HAP-1 (cell line): ENCODE measurements around the gene DUSP3.
"Not testable (repeated sequence)": the region's sequence is repeated elsewhere in the genome, so short reads cannot be mapped to it uniquely, and the experiment has no call there.

Source experiments
- DNase-seq, 2 experiments: peaks; one replicate each; pipeline ENCODE4 v3.0.0-alpha.2; 2016 to 2020; ENCODE audit warnings: low spot score in 2 of 2
- H3K27me3 ChIP-seq: fragments of 250-450 bp; sonication (Bioruptor Pico); 2 replicates; pipeline ENCODE4 v1.5.1; 2020; ENCODE audit warnings: low read depth, mild to moderate bottlenecking, moderate library complexity
- H3K36me3 ChIP-seq: fragments of 250-450 bp; sonication (Bioruptor Pico); replicated peaks from 2 replicates; pipeline ENCODE4 v1.5.1; 2020; ENCODE audit warnings: mild to moderate bottlenecking
- H3K4me1 ChIP-seq: fragments of 250-450 bp; sonication (Bioruptor Pico); 2 replicates; pipeline ENCODE4 v1.5.1; 2020; ENCODE audit warnings: mild to moderate bottlenecking
- H3K4me3 ChIP-seq: fragments of 250-450 bp; sonication (Bioruptor Pico); 2 replicates; pipeline ENCODE4 v1.5.1; 2020; ENCODE audit warnings: mild to moderate bottlenecking, moderate library complexity
- H3K9me3 ChIP-seq: fragments of 250-450 bp; sonication (Bioruptor Pico); 2 replicates; pipeline ENCODE4 v1.5.1; 2020; ENCODE audit warnings: mild to moderate bottlenecking, moderate library complexity
- in situ Hi-C: fragments of 300-500 bp; cut with MboI; formaldehyde crosslinking; loops from 3 replicates; pipeline ENCODE4 v1.14.3; 2020; ENCODE audit warnings: low sequenced_read_pairs, inconsistent platforms, mixed read lengths

The DUSP3 gene

DNA sequence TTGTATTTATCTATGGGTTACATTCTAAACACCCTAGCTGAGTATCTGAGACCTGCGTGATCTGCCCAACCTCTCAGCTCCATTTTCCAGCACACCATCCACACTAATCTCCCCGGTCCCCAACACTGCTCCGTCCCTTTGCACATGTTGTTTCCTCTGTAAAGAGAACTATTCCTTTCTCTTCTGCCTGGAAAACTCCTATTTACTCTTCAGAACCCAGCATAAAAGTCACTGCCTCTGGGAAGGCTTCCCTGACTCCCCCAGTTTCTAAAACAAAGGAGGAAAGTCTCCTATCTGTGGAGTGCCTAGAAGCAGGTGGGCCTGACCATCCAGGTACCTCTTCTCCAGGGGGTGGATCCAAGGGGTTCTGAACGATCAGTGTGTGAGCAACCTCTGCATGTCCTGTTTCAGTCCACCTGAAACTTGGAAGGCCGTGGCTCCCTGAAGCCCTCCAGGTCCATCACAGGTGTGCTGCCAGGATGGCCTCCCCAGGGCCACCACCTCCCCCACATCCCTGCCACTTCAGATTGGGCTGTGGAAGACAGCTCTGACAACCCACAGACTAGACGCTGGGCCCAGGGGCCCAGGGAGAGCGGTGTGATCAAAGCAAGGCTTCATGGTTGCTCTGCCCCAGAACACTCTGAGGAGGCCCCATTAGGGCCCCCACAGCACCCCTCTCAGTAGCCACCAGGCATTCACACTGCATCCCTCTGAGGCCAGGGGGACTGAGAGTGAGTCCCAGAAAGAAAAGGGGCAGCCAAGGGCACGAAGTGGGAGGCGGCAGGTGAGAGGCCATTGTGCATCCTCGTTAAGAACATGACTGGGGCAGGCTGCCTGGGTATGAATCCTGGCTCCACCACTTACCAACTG is 33.9 kb upstream of the DUSP3 start:
- H3K4me1 ChIP-seq: no peaks in the 10 kb centered on the region
- H3K36me3 ChIP-seq: peaks cover 26% of the 10 kb centered on the region
- H3K4me3 ChIP-seq: no peak overlapping the region
- no peaks in the 10 kb centered on the region for H3K9me3 ChIP-seq
- DNase-seq: no peak
- in situ Hi-C loops: no loop called here
- H3K27me3 ChIP-seq: no peaks in the 10 kb centered on the region

DNA sequence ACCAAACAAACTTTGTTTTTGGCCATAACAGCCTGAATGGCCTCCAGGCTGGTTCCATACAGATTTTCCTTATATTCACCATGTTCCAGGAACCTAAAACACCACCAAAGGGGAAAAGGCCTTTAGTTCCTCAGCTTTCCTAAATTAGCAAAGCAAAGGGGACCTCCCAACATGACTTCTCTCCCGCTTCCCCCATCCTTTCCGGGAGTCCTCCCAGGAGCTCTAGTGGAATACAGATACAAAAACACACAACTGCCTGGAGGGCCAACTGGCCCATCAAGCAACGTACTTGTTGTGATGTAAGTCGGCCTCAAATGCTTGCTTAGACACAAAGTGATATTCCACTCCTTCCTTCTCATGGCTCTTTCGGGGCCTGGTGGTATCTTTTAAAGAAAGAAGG is 32.0 kb upstream of the DUSP3 start:
- Histone ChIP-seq H3K4me1 (no peaks in the 10 kb centered on the region), H3K36me3 (peaks cover 32% of the 10 kb centered on the region), H3K27me3 (no peaks in the 10 kb centered on the region), H3K9me3 (no peaks in the 10 kb centered on the region), H3K4me3 (no peak overlapping the region)
- no peak for DNase-seq
- in situ Hi-C loops: no loop called here

DNA sequence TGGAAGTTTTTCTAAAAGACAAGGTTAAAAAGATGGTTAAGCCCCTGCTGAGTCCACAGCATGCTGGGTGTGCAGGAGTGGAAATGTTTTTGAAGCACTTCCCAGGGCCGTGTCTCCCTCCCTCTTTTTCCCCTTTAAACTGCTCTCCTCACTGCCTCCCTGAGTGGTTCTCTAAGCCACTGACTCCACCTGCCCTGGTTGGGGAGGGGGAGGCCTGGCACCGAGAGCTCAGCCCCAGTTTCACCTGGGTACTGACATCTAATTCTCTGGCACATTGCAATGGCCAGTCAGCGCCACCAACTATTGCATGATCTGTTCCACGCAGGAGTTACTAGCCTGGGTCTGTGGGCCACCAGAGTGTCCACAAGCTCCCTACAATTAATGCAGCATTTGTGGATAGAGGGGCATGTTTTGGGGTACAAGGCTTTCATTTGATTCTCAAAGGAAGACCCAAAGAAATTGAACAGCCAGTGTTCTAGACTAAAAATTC is 31.5 kb upstream of the DUSP3 start:
- Histone ChIP-seq H3K4me3 (no peak overlapping the region), H3K27me3 (no peaks in the 10 kb centered on the region), H3K36me3 (peaks cover 32% of the 10 kb centered on the region), H3K9me3 (no peaks in the 10 kb centered on the region), H3K4me1 (no peaks in the 10 kb centered on the region)
- no peak for DNase-seq
- in situ Hi-C loops: no loop called here

- H3K4me3 ChIP-seq: no peak overlapping the region
- DNase-seq: no peak
- in situ Hi-C loops: no loop called here
- peaks cover 26% of the 10 kb centered on the region for H3K36me3 ChIP-seq
- peaks cover 3% of the 10 kb centered on the region; the same call in 1 of the 2 replicates for H3K4me1 ChIP-seq
- H3K27me3 ChIP-seq: no peaks in the 10 kb centered on the region
- H3K9me3 ChIP-seq: no peaks in the 10 kb centered on the region
These were observed 30.3 kb upstream of the DUSP3 start for GRCh38 chr17:43809121-43809520.

DNA sequence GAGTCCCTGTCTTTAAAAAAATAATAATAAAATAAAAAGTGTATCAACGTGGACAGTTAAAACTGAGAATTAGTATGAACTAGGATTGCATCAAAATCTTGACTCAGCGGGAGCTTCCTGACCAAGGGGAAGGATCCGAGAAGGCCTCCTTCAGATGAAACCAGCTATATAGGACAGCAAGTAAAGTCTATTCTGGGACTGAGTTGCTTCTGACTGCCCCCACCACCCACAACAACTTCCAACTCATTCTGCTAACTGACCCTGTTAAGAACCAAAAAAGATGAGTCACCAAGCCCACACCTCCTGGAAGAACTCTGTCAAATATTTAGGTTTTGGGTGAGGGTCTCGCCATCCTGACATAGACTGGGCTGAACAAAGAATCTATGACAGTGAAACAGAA is 29.3 kb upstream of the DUSP3 start:
- H3K4me3 ChIP-seq: no peak overlapping the region
- in situ Hi-C loops: no loop called here
- no peaks in the 10 kb centered on the region for H3K27me3 ChIP-seq
- no peak for DNase-seq
- H3K9me3 ChIP-seq: no peaks in the 10 kb centered on the region
- H3K4me1 ChIP-seq: peaks cover 7% of the 10 kb centered on the region; the same call in 1 of the 2 replicates
- peaks cover 26% of the 10 kb centered on the region for H3K36me3 ChIP-seq

GRCh38 chr17:43805117-43805516 is 26.3 kb upstream of the DUSP3 start:
- DNase-seq: no peak
- H3K36me3 ChIP-seq: peaks cover 26% of the 10 kb centered on the region
- peaks cover 7% of the 10 kb centered on the region; the same call in 1 of the 2 replicates for H3K4me1 ChIP-seq
- in situ Hi-C loops: no loop called here
- H3K27me3 ChIP-seq: no peaks in the 10 kb centered on the region
- H3K9me3 ChIP-seq: no peaks in the 10 kb centered on the region
- no peak overlapping the region for H3K4me3 ChIP-seq

- H3K4me3 ChIP-seq: no peak overlapping the region
- no peak for DNase-seq
- peaks cover 20% of the 10 kb centered on the region; the same call in 1 of the 2 replicates for H3K36me3 ChIP-seq
- in situ Hi-C loops: no loop called here
- H3K4me1 ChIP-seq: peaks cover 7% of the 10 kb centered on the region; the same call in 1 of the 2 replicates
- H3K9me3 ChIP-seq: no peaks in the 10 kb centered on the region
- no peaks in the 10 kb centered on the region for H3K27me3 ChIP-seq
These were observed 25.0 kb upstream of the DUSP3 start for GRCh38 chr17:43803758-43804157.

GRCh38 chr17:43801844-43802243 is 23.1 kb upstream of the DUSP3 start:
- peaks cover 11% of the 10 kb centered on the region; the same call in 1 of the 2 replicates for H3K4me1 ChIP-seq
- in situ Hi-C loops: no loop called here
- no peaks in the 10 kb centered on the region; the same call in 1 of the 2 replicates for H3K9me3 ChIP-seq
- no peaks in the 10 kb centered on the region for H3K27me3 ChIP-seq
- DNase-seq: no peak
- 0 out of 2 replicates have a peak, but pooled peaks cover 4% of the 10 kb centered on the region for H3K36me3 ChIP-seq
- H3K4me3 ChIP-seq: no peak overlapping the region

GRCh38 chr17:43800736-43801135 is 22.0 kb upstream of the DUSP3 start:
- Histone ChIP-seq H3K4me1 (peaks cover 11% of the 10 kb centered on the region; the same call in 1 of the 2 replicates), H3K36me3 (0 out of 2 replicates have a peak, but pooled peaks cover 4% of the 10 kb centered on the region), H3K9me3 (no peaks in the 10 kb centered on the region; the same call in 1 of the 2 replicates), H3K27me3 (no peaks in the 10 kb centered on the region), H3K4me3 (no peak overlapping the region)
- in situ Hi-C loops: no loop called here
- no peak for DNase-seq

DNA sequence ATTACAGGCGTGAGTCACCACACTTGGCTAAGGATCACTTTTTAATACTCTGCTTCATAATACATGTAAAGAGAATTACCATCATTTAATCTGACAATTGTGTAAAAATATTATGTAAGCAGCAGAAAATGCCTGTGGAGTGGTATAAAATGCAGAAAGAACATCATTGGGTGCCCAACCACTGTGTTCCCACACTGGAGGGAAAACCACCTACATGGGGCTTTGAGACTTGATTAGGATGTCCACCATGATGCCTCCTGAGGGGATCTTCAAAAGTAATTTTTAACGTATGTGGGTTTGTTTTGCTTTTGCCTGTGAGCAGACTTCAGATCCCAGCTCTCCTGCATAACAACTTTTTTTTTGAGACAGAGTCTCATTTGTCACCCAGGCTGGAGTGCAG is 20.3 kb upstream of the DUSP3 start:
- in situ Hi-C loops: no loop called here

GRCh38 chr17:43798024-43798423 is 19.2 kb upstream of the DUSP3 start:
- H3K36me3 ChIP-seq, H3K27me3 ChIP-seq, H3K9me3 ChIP-seq, in situ Hi-C loops, H3K4me3 ChIP-seq, H3K4me1 ChIP-seq: not testable (repeated sequence)
- peak in 1 of 2 experiments; percentile 85 for DNase-seq

More for the DNA sequence above, 20.3 kb upstream of the DUSP3 start:
- Histone ChIP-seq H3K36me3 (0 out of 2 replicates have a peak, but pooled peaks cover 4% of the 10 kb centered on the region), H3K4me3 (no peak overlapping the region), H3K27me3 (peaks cover 4% of the 10 kb centered on the region; the same call in 1 of the 2 replicates), H3K9me3 (no peaks in the 10 kb centered on the region; the same call in 1 of the 2 replicates), H3K4me1 (peaks cover 6% of the 10 kb centered on the region; the same call in 1 of the 2 replicates)
- DNase-seq: no peak

DNA sequence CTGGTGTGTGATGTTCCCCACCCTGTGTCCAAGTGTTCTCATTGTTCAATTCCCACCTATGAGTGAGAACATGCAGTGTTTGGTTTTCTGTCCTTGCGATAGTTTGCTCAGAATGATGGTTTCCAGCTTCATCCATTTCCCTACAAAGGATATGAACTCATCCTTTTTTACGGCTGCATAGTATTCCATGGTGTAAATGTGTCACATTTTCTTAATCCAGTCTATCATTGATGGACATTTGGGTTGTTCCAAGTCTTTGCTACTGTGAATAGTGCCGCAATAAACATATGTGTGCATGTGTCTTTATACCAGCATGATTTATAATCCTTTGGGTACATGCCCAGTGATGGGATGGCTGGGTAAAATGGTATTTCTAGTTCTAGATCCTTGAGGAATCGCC is 13.9 kb upstream of the DUSP3 start:
- H3K4me1 ChIP-seq, H3K36me3 ChIP-seq, DNase-seq, H3K27me3 ChIP-seq, in situ Hi-C loops, H3K9me3 ChIP-seq, H3K4me3 ChIP-seq: not testable (repeated sequence)

DNA sequence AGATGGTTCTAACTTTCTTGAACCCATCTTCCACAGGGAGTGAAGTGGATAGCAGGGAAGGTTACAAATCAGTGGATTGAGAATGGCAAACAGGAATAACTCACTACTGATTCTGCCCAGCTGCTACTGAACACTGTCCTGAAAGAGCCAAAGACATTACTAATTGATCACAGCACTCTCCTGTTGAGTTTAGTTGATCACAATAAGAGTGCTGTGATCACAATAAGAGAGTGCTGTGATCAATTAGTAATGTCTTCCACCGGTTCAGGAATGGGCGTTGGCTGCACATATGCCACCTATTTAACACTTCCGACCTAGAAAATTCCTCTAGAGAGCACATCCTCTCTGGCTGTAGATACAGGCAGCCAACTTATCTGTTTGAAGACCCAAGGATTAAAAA is 12.8 kb upstream of the DUSP3 start:
- Histone ChIP-seq H3K4me3 (no peak overlapping the region), H3K36me3 (no peaks in the 10 kb centered on the region), H3K27me3 (peaks cover 4% of the 10 kb centered on the region; the same call in 1 of the 2 replicates), H3K9me3 (0 out of 2 replicates have a peak, but pooled peaks cover 3% of the 10 kb centered on the region), H3K4me1 (peaks cover 5% of the 10 kb centered on the region; the same call in 1 of the 2 replicates)
- peak; percentile 41 to 47 for DNase-seq
- in situ Hi-C loops: no loop called here
